ENCODE measurements around the gene C16orf96. TPM values are rescaled to one million over a fixed set of nuclear protein-coding genes. Genes with fewer than 3 reads are reported as not detected.
A peak's percentile ranks its signal among the peaks of the same experiment; 100 is the strongest.

C16orf96 gene
- total RNA-seq, 1 donor from 2014 or later, result 0.07 TPM

DNA sequence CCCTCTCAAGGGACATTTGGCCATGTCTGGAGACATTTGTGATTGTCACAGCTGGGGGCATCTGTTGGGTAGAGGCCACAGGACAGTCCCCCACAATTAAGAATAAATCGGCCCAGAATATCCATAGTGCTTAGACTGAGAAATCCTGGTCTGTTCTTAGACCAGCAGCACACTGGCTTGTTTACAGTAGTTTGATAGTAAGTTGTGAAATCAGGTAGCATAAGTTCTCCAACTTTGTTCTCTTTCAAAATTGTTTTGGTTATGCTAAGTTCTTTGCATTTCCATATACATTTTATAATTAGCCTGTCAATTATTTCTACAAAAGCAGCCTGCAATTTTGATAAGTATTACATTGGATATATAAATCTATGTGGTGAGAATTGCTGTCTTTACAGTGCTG is 75.3 kb downstream of the C16orf96 start:
- intact Hi-C loops (cut with micrococcal nuclease), result no loop called here
- ATAC-seq, result no peak
- no peak for DNase-seq

DNA sequence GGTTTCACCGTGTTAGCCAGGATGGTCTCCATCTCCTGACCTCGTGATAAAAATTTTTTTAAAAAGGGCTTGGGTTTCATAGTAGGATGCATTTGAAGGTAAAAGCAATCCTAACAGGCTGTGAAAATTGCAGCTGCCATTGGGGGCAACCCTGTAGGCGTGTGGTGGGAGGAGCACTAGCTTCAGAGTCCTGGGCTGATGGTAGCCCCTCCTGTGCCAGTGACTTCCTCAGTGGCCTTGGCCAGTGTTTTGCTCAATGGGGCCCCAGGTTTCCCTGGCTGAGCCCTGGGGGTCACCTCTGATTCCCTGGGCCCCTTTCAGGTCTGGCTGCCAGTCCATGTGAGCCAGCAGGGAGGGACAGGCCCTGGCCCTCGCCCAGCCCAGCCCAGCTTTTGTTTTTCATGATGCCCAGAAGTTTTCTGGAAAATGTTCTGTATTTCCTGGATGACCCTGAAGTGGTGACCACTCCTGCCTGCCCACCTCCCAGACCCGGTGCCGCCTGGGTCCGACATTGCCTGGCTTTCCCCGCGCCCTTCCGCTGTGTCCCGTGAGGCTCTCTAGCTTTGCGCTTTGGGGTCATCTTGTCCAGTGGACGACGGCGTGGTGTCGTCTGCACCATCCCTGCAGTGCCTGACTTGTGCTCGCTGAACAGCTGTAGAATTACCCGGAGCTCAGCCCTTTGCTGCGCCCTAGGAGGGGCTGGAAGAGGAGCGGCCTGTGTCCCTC is 77.9 kb downstream of the C16orf96 start:
- DNase-seq (no peak), ATAC-seq (no peak)
- intact Hi-C loops (cut with micrococcal nuclease), result no loop called here

DNA sequence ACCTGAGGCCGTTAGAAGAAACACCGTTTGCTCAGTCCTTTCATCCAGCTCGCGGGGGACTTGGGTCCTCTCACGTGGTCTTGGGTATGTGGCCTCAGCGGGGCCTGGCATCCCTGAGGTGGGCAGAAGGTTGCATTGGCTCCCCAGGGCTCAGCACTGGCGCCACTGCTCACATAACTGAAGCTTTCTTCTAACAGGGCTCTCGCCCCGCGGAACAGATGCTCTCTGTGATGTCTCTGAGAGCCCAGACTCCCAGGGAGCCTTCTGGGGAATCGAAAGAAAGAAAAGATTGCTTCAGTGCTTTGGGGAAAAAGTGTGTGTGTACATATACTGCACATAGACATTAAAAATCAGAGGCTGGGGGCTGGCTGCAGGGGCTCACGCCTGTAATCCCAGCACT is 78.6 kb downstream of the C16orf96 start:
- DNase-seq, result no peak
- no peak for ATAC-seq
- intact Hi-C loops (cut with micrococcal nuclease), result no loop called here

DNA sequence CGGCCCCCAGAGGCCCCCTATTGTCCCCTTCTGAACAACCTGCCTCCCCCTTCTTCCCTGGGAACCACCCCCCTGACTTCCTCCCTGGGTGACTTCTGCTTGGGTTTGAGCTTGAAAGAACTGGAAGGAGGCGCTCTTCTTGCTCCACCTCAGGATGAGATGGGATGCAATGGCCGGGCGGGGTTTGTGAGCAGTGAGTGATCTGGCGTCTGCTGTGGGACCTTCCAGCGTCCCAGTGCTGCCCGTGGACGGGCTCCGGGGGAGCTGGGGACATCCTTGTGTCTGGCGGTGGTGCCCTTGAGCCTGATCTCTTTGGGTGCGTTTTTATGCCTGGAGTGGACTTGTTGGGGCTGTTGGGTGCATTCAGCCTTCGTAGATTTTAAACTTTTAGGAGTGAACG is 80.1 kb downstream of the C16orf96 start:
- ATAC-seq (no peak), DNase-seq (no peak)
- intact Hi-C loops (cut with micrococcal nuclease), result no loop called here

DNA sequence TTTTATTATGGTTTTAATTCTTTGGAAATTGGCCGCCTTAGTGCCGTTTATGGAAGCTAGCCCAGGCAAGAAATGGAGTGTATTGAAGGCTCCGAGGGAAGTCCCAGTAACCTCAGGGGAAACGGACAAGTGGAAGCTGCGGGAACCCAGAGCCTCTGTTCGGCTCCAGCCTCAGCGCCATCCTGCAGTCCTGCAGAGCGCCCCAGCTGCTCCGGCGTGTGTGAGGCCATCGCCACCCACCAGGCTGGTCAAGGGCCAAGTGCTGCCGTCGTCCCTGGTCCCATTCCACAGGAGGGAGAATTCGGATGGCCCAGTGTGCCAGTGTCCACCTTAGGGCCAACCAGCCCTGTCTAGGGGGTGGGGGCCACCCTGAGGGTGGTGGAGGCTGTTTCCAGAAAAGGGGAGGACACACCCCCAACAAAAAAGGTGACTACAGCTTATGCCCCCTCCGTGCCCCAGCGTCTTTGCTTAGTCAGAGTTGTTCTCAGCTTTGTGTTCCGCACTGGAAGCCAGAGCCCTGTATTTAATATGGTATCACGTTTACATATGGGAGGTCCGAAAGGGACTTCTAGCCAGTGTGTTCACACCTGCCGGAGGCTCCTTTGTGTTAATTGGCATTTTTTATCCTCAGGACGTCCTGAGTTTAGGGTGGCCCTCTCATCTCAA is 81.5 kb downstream of the C16orf96 start:
- intact Hi-C loops (cut with micrococcal nuclease), result no loop called here
- DNase-seq (no peak), ATAC-seq (no peak)

DNA sequence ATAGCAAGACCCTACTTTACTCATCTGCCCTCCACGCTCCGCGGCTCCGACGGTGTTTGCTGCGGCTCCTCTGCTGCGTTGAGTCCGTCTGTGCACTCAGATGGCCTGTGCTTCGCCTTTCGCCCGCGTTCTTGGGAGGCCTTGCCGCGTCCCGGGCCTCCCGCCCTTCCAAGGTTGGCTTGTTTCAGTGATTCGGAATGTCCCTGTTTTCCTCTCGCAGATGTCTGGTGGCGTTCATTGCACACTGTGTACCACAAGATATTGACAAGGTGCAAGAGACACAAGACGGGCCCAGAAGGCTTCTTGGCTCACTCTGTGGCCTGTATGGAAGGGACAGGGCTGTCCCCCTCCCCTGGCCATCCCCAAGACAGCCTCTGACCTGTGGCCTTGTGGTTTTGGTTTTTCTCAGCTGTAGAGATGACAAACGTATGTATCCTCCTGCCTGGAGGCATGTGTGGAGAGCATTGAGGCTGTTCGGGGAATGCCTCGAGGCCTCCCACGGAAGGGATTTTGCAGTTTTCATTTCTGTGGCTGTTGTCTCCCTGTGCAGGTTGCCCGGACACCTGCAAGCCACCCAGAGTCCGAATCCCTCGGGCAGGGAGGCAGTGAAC is 83.9 kb downstream of the C16orf96 start:
- intact Hi-C loops (cut with micrococcal nuclease), result no loop called here
- no peak for DNase-seq
- ATAC-seq, result peak; percentile 44

DNA sequence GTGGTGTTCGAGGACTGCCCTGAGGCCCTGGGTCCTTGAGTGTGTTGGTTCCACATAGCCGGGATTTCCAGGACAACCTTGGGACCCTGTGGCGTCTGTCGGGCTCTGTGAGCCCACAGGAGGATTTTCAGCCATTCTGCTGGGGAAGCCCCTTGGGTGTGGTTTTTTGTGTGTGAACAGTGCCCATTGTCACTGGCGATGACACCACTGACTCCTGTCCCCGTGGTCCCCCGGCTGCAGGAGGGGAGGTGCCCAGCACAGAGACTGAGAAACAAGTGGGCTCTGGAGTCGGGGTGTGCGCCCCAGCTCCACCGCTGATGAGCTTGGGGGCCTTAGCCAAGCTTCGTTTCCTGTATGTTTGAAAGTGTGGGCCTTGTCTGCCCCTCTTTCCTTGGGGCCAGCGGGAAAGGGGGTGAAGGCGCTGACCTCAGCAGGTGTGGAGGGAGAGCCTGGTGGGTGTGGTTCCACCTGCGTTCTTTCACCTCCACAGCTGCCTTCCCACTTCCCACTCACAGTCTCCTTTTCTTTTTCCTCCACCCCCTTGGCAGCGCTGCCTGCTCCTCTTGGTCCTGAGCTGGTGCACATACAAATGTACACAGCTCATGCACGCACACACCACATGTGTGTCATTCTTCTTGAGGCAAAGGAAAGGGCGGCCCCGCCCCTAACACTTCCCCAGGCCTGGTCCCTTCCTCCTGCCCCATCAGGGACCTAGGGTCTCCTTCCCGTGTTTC is 84.6 kb downstream of the C16orf96 start:
- intact Hi-C loops (cut with micrococcal nuclease), result no loop called here

DNA sequence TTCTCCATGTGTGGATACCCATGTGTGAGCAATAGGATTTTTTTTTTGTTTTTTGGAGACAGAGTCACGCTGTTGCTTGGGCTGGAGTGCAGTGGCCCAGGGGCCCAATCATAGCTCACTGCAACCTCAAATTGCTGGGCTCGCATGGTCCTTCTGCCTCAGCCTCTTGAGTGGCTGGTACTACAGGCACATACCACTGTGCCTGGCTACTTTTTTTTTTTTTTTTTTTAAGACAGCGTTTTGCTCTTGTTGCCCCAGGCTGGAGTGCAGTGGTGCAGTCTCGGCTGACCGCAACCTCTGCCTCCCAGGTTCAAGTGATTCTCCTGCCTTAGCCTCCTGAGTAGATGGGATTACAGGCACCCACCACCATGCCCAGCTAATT is 85.2 kb downstream of the C16orf96 start:
- no peak for DNase-seq
- intact Hi-C loops (cut with micrococcal nuclease), result no loop called here
- no peak for ATAC-seq

More for the DNA sequence above, 84.6 kb downstream of the C16orf96 start:
- DNase-seq, result no peak
- ATAC-seq, result peak; percentile 30

DNA sequence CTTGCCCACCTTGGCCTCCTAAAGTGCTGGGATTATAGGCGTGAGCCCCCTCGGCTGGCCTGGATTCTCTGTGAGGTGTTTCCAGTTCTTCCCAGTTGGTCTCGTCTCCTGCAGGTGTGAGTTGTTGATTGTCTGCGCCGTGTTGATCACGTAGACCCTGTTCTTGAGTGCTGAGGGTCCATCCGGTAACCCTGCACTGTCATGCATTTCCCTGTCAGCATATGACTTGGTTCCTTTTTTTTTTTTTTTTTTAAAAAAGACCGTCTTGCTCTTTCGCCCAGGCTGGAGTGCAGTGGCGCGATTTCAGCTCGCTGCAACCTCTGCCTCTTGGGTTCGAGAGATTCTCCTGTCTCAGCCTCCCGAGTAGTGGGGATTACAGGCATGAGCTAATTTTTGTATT is 85.8 kb downstream of the C16orf96 start:
- ATAC-seq, result no peak
- intact Hi-C loops (cut with micrococcal nuclease), result no loop called here
- DNase-seq, result no peak

DNA sequence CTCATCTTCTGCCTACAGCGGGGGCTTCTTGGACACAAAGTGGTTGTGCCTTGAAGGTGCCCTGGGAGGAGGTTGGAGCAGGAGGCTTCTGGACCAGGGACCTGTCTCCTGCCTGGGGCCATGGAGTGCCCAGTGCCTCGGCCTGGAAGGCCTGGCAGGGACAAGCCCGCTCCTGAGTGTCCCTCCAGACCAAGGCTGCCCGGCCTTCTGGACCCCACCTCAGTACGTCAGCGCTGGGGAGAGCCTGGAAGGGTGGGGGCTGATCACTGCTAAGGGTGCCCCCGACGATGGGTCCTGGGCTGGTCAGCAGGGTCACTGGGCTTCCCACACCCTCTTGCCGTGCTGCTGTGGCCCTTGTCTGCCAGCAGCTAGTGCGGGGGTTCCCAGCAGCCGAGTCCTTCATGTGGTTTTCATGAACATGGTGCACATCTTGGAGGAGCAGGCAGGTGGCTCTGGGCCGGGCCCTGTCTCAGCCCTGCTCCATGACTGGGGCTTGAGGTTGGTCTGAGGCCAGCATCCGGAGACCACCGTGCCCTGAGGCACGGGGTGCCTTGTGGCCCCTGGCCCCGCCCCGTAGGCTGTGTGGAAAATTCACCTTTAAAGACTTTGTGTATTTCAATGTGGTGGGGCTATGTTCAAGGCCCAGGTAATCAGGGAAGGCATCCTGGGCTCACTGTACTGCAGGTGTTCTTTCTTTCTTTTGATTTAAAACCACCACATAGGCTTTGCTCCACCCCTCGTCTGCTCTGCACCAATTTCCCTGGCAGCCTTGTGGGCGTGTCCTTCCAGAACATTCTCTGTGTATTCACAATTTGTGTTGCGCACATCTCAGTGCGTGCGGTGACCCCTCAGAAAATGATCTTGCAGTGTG is 90.9 kb downstream of the C16orf96 start:
- ATAC-seq, result no peak
- intact Hi-C loops (cut with micrococcal nuclease), result no loop called here

DNA sequence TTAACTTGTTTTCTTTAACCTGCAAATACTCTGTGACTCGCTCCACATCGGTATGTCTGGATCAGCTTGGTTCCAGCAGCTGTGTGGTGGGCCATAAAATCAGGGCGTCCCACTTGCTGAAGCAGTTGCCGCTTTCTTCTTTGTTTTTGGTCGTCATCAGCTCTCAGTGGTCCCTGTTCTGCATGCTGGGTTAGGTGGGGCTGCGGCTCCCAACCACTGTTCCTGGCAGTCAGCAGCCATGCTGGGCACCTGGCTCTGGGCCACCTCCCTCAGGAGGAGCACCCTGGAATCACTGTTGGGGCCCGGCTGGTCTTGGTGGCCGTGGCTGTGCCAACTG is 91.5 kb downstream of the C16orf96 start:
- intact Hi-C loops (cut with micrococcal nuclease), result no loop called here
- DNase-seq (no peak), ATAC-seq (no peak)

More for the DNA sequence above, 90.9 kb downstream of the C16orf96 start:
- no peak for DNase-seq

DNA sequence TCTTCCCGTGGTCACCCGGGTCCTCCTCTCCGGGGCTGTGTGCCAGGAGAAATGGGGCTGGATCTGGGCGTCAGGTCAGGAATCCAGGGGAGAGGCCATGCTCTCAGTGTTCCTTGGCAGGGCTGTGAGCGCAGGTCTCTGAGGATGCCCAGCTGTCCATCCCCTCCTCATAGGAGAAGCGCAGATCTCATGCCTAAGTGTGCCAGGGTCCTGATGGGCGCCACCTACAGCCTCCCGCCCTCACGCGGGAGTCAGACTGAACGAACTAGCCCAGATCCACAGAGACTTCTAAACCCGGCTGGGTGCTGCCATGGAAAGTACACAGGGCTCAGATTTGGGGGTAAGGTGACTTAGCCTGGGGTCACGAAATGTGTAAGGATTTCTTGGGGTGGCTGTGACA is 92.8 kb downstream of the C16orf96 start:
- no peak for ATAC-seq
- intact Hi-C loops (cut with micrococcal nuclease), result no loop called here
- no peak for DNase-seq

DNA sequence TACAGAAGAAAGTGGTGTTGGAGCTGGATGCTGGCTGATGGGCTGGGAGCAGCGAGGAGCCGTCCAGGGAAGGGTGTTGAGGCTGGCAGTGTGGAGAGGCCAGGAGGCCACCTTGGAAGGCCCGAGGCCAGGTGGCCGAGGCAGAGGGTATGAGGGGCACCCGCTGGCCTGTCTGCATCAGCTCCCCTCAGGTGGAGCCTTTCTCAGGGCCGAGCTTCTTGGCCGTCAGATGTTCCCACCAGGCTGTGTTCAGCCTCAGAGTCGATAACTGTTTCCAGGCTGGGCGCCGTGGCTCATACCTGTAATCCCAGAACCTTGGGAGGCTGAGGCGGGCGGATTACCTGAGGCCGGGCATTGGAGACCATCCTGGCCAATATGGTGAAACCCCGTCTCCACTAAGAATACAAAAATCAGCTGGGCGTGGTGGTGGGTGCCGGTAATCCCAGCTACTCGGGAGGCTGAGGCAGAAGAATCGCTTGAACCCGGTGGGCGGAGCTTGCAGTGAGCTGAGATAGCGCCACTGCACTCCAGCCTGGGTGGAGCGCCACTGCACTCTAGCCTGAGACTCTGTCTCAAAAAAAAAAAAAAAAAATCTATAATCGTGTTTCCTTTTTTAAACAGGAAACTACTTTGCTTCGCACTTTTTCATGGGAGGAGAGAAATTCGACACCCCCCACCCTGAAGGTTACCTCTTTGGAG is 93.8 kb downstream of the C16orf96 start:
- no peak for DNase-seq
- ATAC-seq, result no peak
- intact Hi-C loops (cut with micrococcal nuclease), result no loop called here

Other genes starting within 250 kb of the C16orf96 start
- 16.6 TPM for gene GLIS2, start 240.3 kb upstream of the C16orf96 start, total RNA-seq
- gene PAM16, start 205.0 kb upstream of the C16orf96 start, total RNA-seq, result 70.0 TPM
- 4.3 TPM for gene VASN, start 184.5 kb upstream of the C16orf96 start, total RNA-seq
- 10.1 TPM for gene CORO7, start 139.7 kb upstream of the C16orf96 start, total RNA-seq
- gene DNAJA3, start 130.5 kb upstream of the C16orf96 start, total RNA-seq, result 83.9 TPM
- gene NMRAL1, start 81.7 kb upstream of the C16orf96 start, total RNA-seq, result 24.7 TPM
- gene HMOX2, start 79.9 kb upstream of the C16orf96 start, total RNA-seq, result 121 TPM
- gene CDIP1, start 17.6 kb upstream of the C16orf96 start, total RNA-seq, result 53.3 TPM
- gene UBALD1, start 58.5 kb downstream of the C16orf96 start, total RNA-seq, result 32.4 TPM
- 31.6 TPM for gene MGRN1, start 68.5 kb downstream of the C16orf96 start, total RNA-seq
- 51.7 TPM for gene NUDT16L1, start 137.2 kb downstream of the C16orf96 start, total RNA-seq
- 7.8 TPM for gene ANKS3, start 177.9 kb downstream of the C16orf96 start, total RNA-seq
- 0.30 TPM for gene DNAAF8, start 178.2 kb downstream of the C16orf96 start, total RNA-seq
- gene ZNF500, start 210.8 kb downstream of the C16orf96 start, total RNA-seq, result 8.4 TPM
- not detected for gene SEPTIN12, start 232.0 kb downstream of the C16orf96 start, total RNA-seq
- not detected for gene SMIM22, start 239.0 kb downstream of the C16orf96 start, total RNA-seq
- 134 TPM for gene ROGDI, start 246.3 kb downstream of the C16orf96 start, total RNA-seq

Measured in left ventricle myocardium superior (tissue), 1 donor.